ENCODE measurements around the gene ZDHHC14.

ZDHHC14 gene

DNA sequence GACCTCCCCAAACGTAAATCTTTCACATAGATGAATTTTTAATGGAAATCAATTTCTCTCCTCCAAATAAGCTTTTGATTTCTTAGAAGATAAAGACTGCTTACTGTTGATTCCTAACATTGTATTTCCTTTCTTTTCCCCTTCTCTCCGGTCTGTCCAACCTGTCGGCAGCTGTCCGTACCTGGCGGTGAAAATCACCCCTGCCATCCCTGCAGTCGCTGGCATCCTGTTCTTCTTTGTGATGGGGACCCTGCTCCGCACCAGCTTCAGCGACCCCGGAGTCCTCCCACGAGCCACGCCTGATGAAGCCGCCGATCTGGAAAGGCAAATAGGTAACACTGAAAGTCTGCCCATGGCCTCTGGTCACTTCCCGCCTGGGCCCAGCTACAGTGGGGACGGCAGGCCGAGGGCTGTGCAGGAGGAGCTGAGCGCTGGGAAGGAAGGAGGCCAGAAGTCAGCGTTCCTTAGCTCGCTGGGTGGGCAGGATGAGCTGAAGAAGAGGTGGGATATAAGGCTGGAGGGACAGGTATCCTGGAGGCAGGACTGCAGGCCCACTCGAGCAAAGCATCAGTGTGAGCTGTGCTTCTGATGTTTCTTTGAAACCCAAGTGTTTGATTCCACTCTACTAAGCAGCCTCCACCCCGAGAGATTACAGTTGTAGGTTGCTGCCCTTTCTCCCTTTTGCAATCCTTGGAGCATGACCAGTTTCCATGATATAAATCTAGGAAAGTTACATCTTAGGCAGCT is 161.6 kb downstream of the ZDHHC14 start:
- in situ Hi-C loops (cut with HindIII; ENCODE audit: low sequenced_read_pairs): no loop called here

DNA sequence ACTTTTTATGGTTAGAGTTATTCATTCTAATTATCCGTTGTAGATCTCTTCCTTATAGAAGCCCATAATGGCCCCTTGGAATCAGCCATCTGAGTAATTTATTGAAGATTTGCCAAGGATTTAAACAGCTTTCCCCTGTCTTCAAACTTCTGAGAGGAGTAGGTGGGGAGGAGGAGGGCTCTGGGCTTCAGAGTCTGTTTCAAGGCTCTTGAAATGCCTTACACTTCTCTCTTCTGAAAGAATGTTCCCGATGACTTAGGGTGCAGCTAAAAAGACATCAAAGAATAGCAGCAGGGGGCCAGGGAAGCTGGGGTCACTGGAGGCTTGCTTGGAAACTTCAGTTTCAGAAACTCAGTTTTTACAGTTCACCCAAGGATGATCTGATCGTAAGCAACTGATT is 165.3 kb downstream of the ZDHHC14 start:
- in situ Hi-C loops (cut with HindIII; ENCODE audit: low sequenced_read_pairs): no loop called here

DNA sequence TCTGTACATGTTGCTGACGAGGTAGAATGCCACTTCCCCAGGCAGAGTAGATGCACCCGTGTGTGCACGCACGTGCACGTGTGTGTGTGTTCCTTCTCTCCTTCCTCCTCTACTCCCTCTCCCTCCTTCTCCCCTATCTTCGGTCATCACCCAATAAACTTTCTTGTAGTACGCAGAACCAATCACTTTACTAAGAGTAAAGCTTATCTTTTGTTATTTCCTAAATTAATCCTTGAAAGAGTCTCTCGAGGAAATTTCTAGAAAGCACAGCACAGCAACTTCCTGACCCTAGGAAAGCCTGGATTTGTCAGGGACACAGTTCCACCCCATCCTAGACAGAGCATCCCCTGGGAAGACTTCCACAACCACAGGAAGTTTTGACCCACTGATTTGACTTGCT is 166.1 kb downstream of the ZDHHC14 start:
- in situ Hi-C loops (cut with HindIII; ENCODE audit: low sequenced_read_pairs): no loop called here

DNA sequence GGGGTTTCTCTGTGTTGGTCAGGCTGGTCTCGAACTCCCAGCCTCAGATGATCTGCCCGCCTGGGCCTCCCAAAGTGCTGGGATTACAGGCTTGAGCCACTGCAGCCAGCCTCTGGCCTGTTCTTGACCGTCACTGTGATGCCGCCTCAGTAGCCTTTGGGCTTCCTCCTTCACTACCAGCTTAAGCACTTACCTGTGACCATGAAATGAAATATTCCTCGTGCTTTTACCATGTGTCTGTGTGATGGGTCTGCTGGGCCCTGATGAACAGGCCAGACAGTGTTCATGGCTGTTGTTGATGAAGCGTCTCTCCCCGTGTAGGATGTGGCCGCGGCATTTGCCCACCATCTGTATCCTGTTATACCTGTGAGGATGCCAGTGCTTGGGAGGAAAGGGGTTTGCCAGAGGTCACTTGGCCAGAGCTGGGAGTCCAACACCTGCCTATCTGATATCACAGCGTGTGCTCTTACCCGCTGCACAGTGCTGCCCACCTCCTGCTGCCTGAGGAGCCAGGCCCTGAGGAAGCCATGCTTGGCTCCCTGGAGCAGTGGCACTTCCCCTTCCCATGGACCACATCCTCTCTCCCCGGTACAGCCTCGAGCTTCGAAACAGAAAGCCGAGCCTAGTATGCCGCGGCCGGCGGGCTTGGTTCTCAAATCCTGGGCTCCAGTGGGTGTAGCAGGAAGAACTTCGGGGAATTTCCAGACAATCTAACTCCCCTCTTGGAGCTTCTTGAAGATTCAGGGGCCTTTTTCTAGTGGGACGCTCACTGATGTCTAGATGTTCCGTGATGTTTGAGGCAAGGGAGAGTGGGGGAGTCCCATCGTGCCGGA is 167.9 kb downstream of the ZDHHC14 start:
- in situ Hi-C loops (cut with HindIII; ENCODE audit: low sequenced_read_pairs): no loop called here

DNA sequence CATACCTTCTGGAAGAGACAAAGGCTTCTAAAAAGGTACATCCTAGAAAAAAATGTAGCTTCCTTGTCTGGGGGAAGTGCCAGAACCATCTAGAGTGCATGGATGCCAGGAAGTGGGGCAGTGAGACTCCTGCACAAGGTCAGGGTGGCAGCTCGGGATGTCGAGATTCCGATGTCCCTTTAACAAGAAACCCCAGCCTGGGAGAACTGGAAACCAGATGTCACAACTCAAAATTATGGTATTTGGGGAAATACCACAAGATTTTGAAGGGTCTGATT is 168.4 kb downstream of the ZDHHC14 start:
- in situ Hi-C loops (cut with HindIII; ENCODE audit: low sequenced_read_pairs): no loop called here

DNA sequence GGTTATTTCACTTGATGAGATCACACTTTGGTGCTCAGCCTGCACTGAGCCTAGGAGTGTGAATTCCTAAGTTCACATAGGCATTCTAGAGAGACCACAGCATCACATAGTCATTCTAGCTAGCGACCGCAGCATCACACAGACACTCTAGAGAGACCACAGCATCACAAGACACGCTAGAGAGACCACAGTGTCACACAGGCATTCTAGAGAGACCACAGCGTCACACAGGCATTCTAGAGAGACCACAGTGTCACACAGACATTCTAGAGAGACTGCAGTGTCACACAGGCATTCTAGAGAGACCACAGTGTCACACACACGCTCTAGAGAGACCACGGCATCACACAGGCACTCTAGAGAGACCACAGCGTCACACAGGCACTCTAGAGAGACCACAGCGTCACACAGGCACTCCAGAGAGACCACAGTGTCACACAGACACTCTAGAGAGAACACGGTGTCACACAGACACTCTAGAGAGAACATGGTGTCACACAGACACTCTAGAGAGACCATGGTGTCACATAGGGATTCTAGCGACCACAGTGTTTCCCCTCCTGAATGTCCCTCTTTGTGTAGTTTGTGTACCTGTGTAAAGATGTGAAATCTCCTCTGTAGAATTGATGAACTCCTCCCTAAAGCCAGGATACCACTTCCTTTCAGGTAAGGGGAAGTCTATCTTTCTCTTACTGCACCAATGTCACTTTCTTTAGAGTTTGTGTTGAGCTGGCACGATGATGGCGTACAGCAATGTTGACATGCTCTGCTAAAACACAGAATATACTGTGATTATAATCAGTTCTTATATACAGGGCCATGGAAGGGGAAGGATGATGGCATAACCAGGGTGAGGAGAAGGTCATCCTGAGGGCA is 169.4 kb downstream of the ZDHHC14 start:
- in situ Hi-C loops (cut with HindIII; ENCODE audit: low sequenced_read_pairs): no loop called here

DNA sequence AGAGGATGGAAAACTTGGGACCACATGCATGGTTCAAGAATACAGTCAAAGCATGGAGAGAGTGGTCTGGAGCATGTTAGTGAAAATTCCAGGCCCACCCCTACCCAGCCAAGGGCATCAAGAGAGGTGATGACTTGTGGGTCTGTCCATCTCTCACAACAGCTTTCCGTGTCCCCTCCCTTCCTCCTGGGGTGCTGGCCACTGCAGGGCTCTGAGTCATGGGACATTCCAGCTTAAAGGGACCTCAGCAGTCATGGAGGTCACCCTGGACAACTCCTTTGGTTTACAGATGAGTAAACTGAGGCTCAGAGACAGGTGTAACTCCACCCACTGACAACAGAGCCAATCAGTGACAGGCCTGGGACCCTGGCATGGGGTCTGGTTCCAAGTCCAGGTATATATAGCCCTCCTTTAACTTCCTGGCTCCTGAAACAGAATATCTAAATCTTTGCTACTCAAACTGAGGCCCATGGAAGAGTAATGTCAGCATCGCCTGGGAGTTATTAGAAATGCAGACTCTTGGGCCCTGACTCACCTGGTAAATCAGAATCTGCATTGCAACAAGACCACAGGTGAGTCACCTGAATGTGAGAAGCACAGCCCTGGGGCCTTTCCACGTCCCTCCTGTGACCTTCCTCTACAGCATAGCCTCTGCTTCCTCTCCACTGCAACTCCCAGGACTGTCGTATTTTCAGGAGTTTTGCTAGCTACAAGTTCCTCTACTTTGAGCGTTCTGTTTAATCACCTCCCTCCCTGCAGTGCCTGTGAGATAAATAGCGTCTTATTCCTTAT is 170.2 kb downstream of the ZDHHC14 start:
- in situ Hi-C loops (cut with HindIII; ENCODE audit: low sequenced_read_pairs): no loop called here

DNA sequence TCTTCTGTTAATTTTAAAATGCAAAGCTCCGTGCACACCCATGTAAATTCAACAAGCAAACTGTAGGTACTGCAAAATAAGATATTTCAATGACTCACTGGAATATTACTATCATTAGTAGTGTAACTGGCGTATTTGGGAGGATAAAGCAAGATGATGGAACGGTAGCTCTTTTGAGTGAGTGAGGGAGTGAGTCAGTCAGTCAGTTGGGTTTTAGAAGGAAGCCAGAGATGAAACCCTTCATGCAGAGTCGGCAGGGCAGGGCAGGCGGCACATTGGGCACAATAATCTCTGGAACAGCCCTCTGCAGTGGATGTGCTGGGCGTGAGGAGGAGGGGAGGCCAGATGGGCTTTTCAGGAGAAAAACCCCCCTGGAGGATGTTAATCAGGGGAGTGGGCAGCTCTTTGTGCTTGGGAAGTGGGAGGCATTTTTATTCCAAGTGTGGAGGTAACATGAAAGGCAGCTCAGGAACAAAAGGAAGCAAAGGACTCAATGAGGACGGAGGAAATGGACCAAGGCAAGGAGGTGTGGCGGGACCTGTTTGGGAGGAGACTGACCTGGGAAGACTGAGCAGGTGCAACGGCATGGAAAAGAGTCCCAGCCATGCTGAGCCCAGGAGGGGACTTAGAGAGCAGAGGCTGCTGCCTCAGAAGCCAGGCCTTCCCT is 171.2 kb downstream of the ZDHHC14 start:
- in situ Hi-C loops (cut with HindIII; ENCODE audit: low sequenced_read_pairs): no loop called here

DNA sequence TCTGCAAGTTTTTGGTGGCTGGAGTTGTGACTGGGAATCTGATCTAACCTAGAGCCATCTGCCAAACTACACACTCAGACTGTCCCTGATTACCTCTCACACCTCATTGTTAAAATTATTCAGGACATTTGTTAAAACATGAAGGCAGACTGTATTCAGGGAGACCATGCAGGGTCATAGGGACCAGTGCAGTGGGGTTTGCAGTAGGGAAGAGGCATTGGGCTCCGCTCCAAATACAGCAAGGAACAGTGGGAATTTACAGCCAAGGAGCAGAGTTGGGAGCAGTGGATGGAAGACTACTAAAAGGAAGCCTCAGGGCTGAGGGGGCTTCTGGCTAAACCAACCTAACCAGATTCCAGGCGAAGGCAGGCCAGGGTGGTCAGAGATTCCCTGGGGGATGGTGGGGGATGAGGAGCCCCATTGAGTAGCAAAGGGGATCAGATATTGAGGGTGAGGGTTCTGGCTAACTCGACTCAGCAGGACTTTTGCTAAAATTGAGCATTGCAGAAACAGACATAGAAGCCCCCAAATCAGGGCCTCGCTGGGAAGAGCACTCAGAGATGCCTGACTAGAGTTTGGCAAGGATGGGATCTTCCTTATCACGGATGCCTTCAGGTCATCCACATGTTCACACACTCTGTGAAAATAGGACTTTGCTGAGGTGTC is 172.0 kb downstream of the ZDHHC14 start:
- in situ Hi-C loops (cut with HindIII; ENCODE audit: low sequenced_read_pairs): no loop called here

DNA sequence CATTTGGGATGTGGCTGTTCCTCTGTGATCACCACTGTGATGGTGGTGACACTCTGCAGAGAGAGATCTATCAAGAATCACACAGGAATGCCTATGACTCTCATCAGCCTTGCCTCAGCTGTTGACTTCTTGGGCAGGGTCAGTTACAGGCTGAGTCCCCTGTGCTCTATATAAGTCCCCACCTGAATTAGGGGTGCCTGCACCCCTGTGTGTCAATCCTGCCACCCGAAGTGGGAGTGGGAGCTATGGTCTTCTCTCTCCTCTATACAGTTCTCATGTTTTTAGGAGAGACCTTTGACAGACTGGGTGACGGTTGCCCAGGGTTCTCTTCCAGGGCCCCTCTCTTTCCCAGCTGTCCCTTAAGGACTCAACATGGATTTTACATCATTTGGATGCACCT is 173.8 kb downstream of the ZDHHC14 start:
- in situ Hi-C loops (cut with HindIII; ENCODE audit: low sequenced_read_pairs): no loop called here

DNA sequence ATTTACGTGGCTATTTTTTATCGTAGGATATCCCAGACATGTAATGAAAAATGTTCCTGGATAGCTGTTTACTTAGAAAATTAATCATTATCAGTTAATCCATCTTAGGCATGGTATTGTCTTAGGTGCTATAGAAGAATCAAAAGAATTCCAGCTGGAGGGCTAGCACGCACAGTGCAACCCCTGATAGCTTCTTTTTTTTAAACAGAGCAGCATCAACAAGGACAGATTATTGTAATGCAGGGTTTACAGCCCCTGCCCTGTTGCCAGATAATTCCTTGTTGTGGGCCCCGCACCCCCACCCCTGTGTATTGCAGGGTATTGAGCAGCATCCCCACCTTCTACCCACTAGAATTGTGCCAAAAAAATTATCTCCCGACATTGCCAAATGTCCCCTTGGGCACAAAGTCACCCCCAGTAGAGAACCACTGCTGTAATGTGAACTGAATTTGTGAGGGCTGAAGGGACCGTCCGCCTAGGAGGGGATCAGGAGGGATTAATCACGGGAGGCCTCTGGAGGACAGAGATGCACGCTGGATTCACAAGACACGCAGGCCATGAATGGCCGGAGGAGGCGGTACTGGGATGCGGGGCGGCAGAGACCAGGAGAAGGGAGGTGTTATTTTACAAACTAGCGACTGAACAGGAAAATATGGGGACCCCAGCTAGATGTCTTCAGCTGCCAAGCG is 174.6 kb downstream of the ZDHHC14 start:
- in situ Hi-C loops (cut with HindIII; ENCODE audit: low sequenced_read_pairs): no loop called here

DNA sequence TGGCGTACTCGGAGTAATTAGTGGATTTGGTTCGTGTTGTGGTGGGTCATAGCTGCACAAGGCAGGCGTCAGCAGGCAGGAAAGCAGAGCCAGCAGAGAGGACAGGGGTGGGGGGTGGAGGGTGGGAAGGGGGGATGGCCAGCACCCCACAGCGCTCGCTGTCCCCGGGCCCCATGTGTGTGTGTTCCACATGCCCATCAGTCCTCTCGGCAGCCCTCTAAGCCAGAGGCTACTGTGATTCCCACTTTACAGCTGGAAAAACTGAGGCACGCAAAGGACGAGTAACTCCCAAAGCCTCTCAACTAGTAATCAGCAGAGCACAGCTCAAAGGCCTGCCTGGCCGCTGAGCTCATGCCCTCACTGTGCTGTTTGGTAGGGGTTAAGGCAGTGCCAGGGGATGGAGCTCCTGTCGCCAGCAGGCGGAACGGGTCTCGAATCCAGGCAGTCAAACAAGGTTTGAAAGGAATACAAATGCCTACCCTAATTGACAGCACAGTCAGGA is 175.2 kb downstream of the ZDHHC14 start:
- in situ Hi-C loops (cut with HindIII; ENCODE audit: low sequenced_read_pairs): no loop called here

DNA sequence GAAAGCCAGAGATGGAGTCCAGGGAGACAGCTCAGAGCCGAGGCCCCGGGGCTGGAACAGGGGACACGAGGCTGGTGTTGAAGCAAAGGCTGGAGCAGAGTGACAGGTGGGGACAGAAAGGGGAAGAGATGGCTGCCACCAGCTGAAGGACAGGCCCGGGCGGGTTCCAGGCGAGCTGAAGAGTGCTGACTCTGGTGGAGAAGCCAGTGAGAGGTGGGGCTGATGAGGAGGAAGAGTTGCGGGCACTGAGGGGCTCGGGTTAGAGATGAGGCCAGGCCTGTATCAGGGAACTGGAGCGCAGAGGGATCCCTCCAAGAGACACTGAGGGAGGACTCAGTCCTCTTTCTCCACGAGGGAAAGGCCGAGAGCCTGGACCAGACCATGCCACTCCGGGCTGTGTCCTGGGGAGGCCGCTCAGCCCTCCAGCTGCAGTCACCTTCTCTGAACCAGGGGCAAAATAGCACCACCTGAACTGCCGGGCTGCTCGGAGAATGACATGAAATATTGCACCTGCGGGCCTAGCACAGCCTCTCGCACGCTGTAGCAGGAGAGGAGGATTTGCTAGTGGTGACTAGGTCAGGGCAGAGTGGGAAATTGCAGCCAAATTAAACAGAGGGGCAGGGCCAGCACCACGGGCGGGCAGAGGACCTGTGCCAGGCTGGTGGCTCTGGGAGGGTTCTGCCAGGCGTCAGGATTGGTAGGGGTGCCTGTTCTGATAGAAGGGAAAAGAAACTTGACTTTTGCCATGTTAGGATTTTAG is 175.9 kb downstream of the ZDHHC14 start:
- in situ Hi-C loops (cut with HindIII; ENCODE audit: low sequenced_read_pairs): no loop called here

DNA sequence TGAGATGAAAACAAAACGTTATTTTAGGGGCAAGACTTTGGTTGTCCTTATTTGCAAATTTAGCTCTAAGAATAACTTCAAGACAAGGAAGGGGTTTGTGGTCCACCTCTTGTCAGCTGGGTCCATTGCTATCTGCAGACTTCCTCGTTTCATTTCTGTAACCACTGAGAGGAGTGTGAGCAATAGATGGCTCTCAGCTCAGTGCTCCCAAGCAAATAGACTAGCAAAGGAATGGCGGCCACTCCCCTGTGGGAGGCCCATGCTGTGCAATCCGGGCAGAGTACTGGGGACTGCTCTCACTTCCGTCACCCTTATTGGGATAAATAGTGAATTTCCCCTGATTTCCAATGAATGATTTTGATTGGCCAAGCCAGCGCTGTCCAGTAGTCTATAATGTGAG is 176.6 kb downstream of the ZDHHC14 start:
- in situ Hi-C loops (cut with HindIII; ENCODE audit: low sequenced_read_pairs): no loop called here

DNA sequence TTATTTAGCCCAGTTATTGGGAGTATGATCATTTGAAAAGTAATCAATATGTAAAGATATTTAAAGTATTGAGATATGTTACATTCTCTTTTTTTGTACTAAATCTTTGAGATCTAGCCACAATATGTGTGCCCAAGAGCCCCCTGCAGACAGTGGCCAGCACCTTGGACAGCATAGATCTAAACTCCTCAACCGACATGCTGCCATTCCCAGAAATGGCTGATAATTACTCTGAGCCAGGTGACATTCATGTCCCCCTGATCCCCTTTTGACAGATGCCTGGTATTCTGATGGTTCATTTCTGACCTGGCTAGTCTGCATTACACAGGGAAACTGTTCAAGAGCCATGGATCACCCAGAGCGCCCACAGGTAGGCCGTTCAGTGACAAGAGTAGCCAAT is 177.1 kb downstream of the ZDHHC14 start:
- in situ Hi-C loops (cut with HindIII; ENCODE audit: low sequenced_read_pairs): no loop called here

DNA sequence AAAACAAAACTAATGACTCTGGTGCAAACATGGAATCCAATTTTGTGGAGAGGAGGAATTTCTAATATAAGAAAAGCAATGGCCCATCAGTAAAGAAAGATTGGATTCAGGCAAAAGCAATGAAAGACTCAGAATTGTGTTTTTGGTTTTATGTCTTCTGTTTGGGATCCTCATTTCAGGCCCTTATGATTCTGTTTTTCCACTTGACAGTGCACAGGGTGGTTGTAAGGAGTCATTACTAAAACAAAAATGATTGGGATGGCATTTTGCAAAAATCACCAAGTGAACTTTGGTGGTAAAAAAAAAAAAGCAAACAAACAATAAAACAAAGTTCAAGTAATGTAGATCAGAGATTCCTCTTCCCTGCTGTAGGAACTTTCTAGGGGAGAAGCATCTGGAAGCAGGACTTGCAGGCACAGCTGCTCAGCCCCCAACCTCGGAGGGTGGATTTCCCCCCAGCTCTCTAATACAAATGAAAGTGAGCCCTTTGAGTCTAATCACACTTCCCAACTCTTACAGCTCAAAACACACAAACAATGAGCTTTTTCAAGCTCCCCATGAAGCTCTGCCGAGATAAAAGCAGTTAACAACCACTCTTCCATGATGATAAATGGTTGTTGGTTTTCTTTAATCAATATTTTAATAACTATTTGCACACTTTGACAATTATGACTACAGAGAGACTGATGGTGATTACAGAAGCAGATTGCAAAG is 177.7 kb downstream of the ZDHHC14 start:
- in situ Hi-C loops (cut with HindIII; ENCODE audit: low sequenced_read_pairs): no loop called here

DNA sequence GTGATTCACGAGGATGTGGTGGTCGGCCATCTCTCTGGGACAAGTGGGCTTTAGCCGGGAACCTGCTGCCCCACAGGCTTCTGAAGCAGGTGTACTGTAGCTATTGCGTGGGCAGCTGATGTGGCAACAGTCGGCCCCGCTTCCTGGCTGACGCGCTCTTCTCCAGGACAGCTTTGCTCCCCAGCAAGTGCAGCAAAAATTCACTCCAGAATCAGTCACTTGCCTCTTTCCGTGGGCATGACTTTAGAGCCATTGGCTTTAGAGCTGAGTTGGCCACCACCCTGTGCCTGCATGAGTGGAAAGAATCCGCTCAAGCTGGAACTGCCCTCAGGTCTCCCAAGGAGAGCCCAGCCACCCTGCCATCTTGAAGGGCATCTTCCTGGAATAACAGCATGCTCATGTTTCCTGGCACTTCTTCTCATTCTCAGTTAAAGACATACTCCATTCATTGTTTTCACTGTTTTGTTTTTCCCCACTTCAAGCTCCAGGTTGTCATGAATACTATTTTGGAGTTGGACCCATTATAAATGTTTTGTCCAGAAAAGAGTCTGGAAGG is 178.3 kb downstream of the ZDHHC14 start:
- in situ Hi-C loops (cut with HindIII; ENCODE audit: low sequenced_read_pairs): no loop called here
